Natural killer cell (primary cell): ENCODE data around the gene SPTB. TPM values are rescaled to one million over a fixed set of nuclear protein-coding genes. Genes with fewer than 3 reads are reported as not detected.

Experiments used
- ATAC-seq, 3 donors: fragments of 150-1000 bp in 2 of 3; fragments of 200-7000 bp in 1 of 3; cut with Tn5 transposase; 1 replicate in 1 of 3; 2 replicates in 2 of 3; pipeline ENCODE4 v1.10.0; 2021; ENCODE audit warnings: mild to moderate bottlenecking in 2 of 3, moderate library complexity in 2 of 3
- DNase-seq, 2 donors: peaks; one replicate each; pipeline versions ENCODE4 v3.0.0 to v3.0.0-alpha.2; 2013 to 2021; ENCODE audit warnings: mixed read lengths in 1 of 2
- H3K27ac ChIP-seq: one replicate; pipeline ENCODE4 v1.5.1; 2013; ENCODE audit warnings: mild to moderate bottlenecking, low read length
- H3K27me3 ChIP-seq: one replicate; pipeline ENCODE4 v1.6.1; 2013; ENCODE audit warnings: low read length; ENCODE audit not compliant: control insufficient read depth, insufficient read depth
- H3K36me3 ChIP-seq: one replicate; pipeline ENCODE4 v1.6.1; 2013; ENCODE audit warnings: low read length; ENCODE audit not compliant: control insufficient read depth, insufficient read depth
- H3K4me1 ChIP-seq: one replicate; pipeline ENCODE4 v1.6.1; 2013; ENCODE audit warnings: low read length; ENCODE audit not compliant: control insufficient read depth, insufficient read depth
- H3K4me3 ChIP-seq: one replicate; pipeline ENCODE4 v1.5.1; 2013; ENCODE audit warnings: low read length
- H3K9me3 ChIP-seq: one replicate; pipeline ENCODE4 v1.6.1; 2013; ENCODE audit warnings: low read length; ENCODE audit not compliant: control insufficient read depth, insufficient read depth
- H3K27ac Mint-ChIP-seq, 2 donors: one replicate each; pipeline ENCODE4 v1.8.0; 2022; ENCODE audit warnings: mild to moderate bottlenecking in 2 of 2, mixed read lengths in 2 of 2, moderate library complexity in 1 of 2
- H3K27me3 Mint-ChIP-seq, 2 donors: one replicate each; pipeline ENCODE4 v1.8.0; 2022; ENCODE audit warnings: low read depth in 2 of 2, mixed read lengths in 2 of 2
- H3K36me3 Mint-ChIP-seq: one replicate; pipeline ENCODE4 v1.8.0; 2022; ENCODE audit warnings: mixed read lengths
- H3K4me1 Mint-ChIP-seq, 2 donors: one replicate each; pipeline ENCODE4 v1.8.0; 2022; ENCODE audit warnings: mixed read lengths in 2 of 2
- H3K4me3 Mint-ChIP-seq: one replicate; pipeline ENCODE4 v1.8.0; 2022; ENCODE audit warnings: mild to moderate bottlenecking, moderate library complexity, mixed read lengths
- H3K9me3 Mint-ChIP-seq, 2 donors: one replicate each; pipeline ENCODE4 v1.8.0; 2022; ENCODE audit warnings: mixed read lengths in 2 of 2
- CTCF ChIP-seq: fragments of 200-600 bp; IDR thresholded peaks from one replicate; pipeline ENCODE4 v1.8.0; 2022; ENCODE audit warnings: antibody characterized with exemption
- WGBS: methylation state at CpG from one replicate; pipeline ENCODE4 v1.1.7; 2013; ENCODE audit warnings: missing lambda C conversion rate; ENCODE audit not compliant: insufficient coverage; 5-methylcytosine and 5-hydroxymethylcytosine counted together
- intact Hi-C: fragments of 100-400 bp; cut with micrococcal nuclease; formaldehyde crosslinking; loops from one replicate; pipeline ENCODE4 v1.14.2; 2022
- total RNA-seq, 4 donors: library from RNA; stranded (reverse); fragments of 120-200 nt in 1 of 4; gene quantifications; one replicate each; pipeline versions ENCODE4 v1.2.3 to v1.2.4, GENCODE V29; 2013 to 2022

The SPTB gene
- total RNA-seq, 3 donors from 2014 or later (not counting 1 experiment from before 2014, with no cell fraction given): 0.07 to 0.59 (median 0.13) TPM

- H3K4me3 Mint-ChIP-seq: peak overlapping the region; percentile 92
- Histone ChIP-seq H3K36me3 (peaks cover 6% of the 10 kb centered on the region), H3K27me3 (no peaks in the 10 kb centered on the region), H3K4me1 (peaks cover 99% of the 10 kb centered on the region), H3K4me3 (peak overlapping the region; percentile 34), H3K9me3 (no peaks in the 10 kb centered on the region), H3K27ac (peak overlapping the region; percentile 81)
- intact Hi-C loops: loop anchor here (1.0 to 5.0 kb wide), 3 partner anchors 18 to 51 kb away; no protein-coding TSS in a partner anchor
- no peaks in the 10 kb centered on the region for H3K36me3 Mint-ChIP-seq
- peaks cover 93 to 96% of the 10 kb centered on the region in 2 donors for H3K4me1 Mint-ChIP-seq
- peak; percentile 55 to 83 (median 79) for ATAC-seq
- DNase-seq: peak; percentile 51 to 64
- no peaks in the 10 kb centered on the region for H3K9me3 Mint-ChIP-seq
- no peaks in the 10 kb centered on the region for H3K27me3 Mint-ChIP-seq
- 22% methylated on average over 5 of the region's 5 CpGs for WGBS
- TF ChIP-seq CTCF: no peak
- peak overlapping the region; percentile 76 to 86 for H3K27ac Mint-ChIP-seq
Measured at GRCh38 chr14:64722842-64723447, 156.8 kb downstream of the SPTB start.

DNA sequence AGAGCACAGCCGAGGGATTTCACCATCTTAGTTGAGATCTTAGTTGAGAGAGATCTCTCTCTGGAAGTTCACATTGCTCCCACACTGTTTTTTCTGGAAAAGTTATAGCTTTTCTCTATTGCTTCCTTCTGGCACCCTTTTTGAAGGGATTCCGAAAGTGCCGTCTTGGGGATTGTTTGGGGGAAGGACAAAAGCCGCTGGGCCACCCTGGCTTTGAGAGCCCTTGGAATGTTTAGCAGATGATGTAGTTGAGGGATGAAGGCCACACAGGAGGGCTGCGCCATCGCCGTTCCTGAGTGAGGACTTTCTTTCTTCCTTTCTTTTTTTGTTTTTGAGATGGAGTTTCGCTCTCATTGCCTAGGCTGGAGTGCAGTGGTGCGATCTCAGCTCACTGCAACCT is 157.8 kb downstream of the SPTB start:
- no peaks in the 10 kb centered on the region for H3K27me3 ChIP-seq
- intact Hi-C loops: loop anchor here (5.0 kb wide), 2 partner anchors 35 to 50 kb away; no protein-coding TSS in a partner anchor
- Mint-ChIP-seq H3K4me3 (peak overlapping the region; percentile 92), H3K27ac (peak overlapping the region; percentile 76 to 86), H3K36me3 (no peaks in the 10 kb centered on the region), H3K4me1 (peaks cover 96 to 97% of the 10 kb centered on the region in 2 donors), H3K9me3 (no peaks in the 10 kb centered on the region), H3K27me3 (no peaks in the 10 kb centered on the region)
- WGBS: 87% methylated on average over 9 of the region's 9 CpGs
- DNase-seq (no peak), ATAC-seq (no peak)
- peak overlapping the region; percentile 81 for H3K27ac ChIP-seq
- H3K9me3 ChIP-seq: no peaks in the 10 kb centered on the region
- no peak for TF ChIP-seq CTCF
- peaks cover 99% of the 10 kb centered on the region for H3K4me1 ChIP-seq
- H3K36me3 ChIP-seq: no peaks in the 10 kb centered on the region
- no peak overlapping the region for H3K4me3 ChIP-seq

DNA sequence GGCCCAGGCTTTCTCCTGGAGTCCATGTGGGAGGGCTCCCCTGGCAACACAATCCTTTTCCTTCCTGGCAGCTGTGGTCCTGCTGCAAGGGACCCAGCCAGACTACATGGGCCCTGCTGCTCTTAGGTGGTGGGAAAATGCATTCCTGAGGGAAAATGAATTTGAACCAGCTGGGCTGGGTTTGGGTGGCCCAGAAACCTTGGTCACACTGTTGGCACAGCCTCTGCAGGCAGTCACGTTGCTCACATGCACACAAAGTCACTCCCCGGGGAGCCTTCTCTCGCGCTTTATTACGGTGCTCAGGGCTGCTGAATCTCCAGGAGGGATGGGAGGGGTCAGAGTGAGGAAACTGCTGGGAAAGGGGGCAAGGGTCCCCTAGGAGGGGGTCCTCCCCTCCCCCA is 158.3 kb downstream of the SPTB start:
- 41% methylated on average over 5 of the region's 5 CpGs for WGBS
- DNase-seq (no peak), ATAC-seq (no peak)
- Mint-ChIP-seq H3K9me3 (no peaks in the 10 kb centered on the region), H3K4me1 (peaks cover 96 to 97% of the 10 kb centered on the region in 2 donors), H3K36me3 (no peaks in the 10 kb centered on the region), H3K4me3 (peak overlapping the region; percentile 92), H3K27ac (peak overlapping the region; percentile 76 to 86), H3K27me3 (no peaks in the 10 kb centered on the region)
- peak overlapping the region; percentile 81 for H3K27ac ChIP-seq
- H3K9me3 ChIP-seq: no peaks in the 10 kb centered on the region
- H3K4me1 ChIP-seq: peaks cover 99% of the 10 kb centered on the region
- no peak overlapping the region for H3K4me3 ChIP-seq
- no peak for TF ChIP-seq CTCF
- intact Hi-C loops: loop anchor here (5.0 kb wide), 2 partner anchors 36 to 49 kb away; no protein-coding TSS in a partner anchor
- H3K27me3 ChIP-seq: no peaks in the 10 kb centered on the region
- peaks cover 4% of the 10 kb centered on the region for H3K36me3 ChIP-seq
